ENCODE measurements around the gene PRRG4. TPM values are rescaled to one million over a fixed set of nuclear protein-coding genes. Genes with fewer than 3 reads are reported as not detected.
A peak's percentile ranks its signal among the peaks of the same experiment; 100 is the strongest.

Gene PRRG4
- total and polyA plus RNA-seq, 10 donors: 0.65 to 6.7 (median 3.7) TPM

DNA sequence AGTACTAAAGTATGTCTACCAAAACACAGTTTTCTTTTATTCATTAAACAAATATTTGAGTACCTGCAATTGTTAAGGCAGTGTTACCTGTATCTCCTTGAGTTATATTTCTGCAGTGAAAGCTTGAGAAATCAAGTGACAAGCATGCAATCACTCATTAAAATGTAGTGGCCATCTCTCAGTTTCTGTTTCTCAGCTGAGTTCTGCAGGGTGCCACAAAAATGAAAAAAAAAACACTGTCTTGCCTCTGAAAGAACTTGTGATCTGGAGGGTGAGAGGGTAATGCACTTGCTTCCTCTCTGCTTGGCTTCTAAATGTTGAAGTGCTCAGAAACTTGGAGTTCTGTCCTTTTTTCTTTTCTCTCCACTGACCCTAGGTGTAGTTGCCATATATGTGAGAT lies 69.7 kb downstream of the PRRG4 start:
- intact Hi-C loops (cut with DNase I; ENCODE audit: low total_unique reads): no loop called here
- no peaks in the 10 kb centered on the region for H3K27me3 ChIP-seq (replicated peaks in 1 of 7)
- no peaks in the 10 kb centered on the region for H3K9me3 ChIP-seq

DNA sequence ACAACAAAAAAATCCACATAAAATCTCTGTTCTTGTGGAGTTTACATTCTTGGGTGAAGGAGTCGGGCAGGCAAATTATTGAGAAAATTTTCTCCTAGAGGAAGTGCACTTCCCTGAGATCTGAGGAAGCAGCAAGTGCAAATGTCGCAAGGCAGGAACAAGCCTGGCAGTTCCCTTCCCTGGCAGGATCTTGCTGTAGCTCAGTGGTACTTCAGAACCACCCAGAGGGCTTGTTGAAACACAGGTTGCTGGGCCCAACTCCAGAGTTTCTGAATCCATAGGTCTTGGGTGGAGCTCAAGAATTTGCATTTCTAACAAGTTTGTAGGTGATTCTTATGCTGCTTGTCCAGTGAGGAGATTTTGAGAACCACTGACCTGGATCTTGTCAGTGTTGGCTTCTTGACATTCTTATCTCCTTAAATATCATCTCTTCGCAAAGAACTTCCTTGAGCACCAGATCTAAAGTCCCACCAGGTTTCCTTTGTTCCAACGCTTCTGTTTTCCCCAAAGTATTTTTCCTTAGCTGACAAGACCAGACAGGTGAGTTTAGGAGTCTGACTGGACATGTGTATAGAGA lies 72.5 kb downstream of the PRRG4 start:
- Histone ChIP-seq H3K36me3 (peaks cover 0 to 7% (median 0%) of the 10 kb centered on the region in 6 donors), H3K4me1 (peaks cover 0 to 61% (median 31%) of the 10 kb centered on the region in 6 donors), H3K9me3 (no peaks in the 10 kb centered on the region), H3K4me3 (no peak overlapping the region), H3K27me3 (replicated peaks in 1 of 7) (no peaks in the 10 kb centered on the region), H3K27ac (no peak overlapping the region)
- intact Hi-C loops (cut with DNase I; ENCODE audit: low total_unique reads): loop anchor here (10.0 kb wide), 1 partner anchor 123 kb away; no protein-coding TSS in a partner anchor
- WGBS, 5 donors: 61 to 82% (median 79%) methylated on average over 4 of the region's 4 CpGs
- DNase-seq: no peak
- no peak for TF ChIP-seq POLR2A (IDR thresholded peaks at IDR 0.05)
- no peak for TF ChIP-seq POLR2AphosphoS5 (IDR thresholded peaks at IDR 0.05)
- TF ChIP-seq, protein P1, sequence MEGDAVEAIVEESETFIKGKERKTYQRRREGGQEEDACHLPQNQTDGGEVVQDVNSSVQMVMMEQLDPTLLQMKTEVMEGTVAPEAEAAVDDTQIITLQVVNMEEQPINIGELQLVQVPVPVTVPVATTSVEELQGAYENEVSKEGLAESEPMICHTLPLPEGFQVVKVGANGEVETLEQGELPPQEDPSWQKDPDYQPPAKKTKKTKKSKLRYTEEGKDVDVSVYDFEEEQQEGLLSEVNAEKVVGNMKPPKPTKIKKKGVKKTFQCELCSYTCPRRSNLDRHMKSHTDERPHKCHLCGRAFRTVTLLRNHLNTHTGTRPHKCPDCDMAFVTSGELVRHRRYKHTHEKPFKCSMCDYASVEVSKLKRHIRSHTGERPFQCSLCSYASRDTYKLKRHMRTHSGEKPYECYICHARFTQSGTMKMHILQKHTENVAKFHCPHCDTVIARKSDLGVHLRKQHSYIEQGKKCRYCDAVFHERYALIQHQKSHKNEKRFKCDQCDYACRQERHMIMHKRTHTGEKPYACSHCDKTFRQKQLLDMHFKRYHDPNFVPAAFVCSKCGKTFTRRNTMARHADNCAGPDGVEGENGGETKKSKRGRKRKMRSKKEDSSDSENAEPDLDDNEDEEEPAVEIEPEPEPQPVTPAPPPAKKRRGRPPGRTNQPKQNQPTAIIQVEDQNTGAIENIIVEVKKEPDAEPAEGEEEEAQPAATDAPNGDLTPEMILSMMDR (IDR thresholded peaks at IDR 0.05 in 8 of 11, conservative IDR thresholded peaks at IDR 0.05 in 3 of 11): no peak

More for the DNA sequence above, 69.7 kb downstream of the PRRG4 start:
- Histone ChIP-seq H3K27ac (peak overlapping the region in 1 of 8 donors; percentile 7), H3K4me3 (no peak overlapping the region), H3K4me1 (peaks cover 0 to 65% (median 44%) of the 10 kb centered on the region in 6 donors), H3K36me3 (peaks cover 0 to 7% (median 0%) of the 10 kb centered on the region in 6 donors)
- TF ChIP-seq, protein P1 (IDR thresholded peaks at IDR 0.05 in 8 of 11, conservative IDR thresholded peaks at IDR 0.05 in 3 of 11): no peak
- TF ChIP-seq POLR2AphosphoS5 (IDR thresholded peaks at IDR 0.05) (no peak), POLR2A (IDR thresholded peaks at IDR 0.05) (no peak)
- DNase-seq: no peak

DNA sequence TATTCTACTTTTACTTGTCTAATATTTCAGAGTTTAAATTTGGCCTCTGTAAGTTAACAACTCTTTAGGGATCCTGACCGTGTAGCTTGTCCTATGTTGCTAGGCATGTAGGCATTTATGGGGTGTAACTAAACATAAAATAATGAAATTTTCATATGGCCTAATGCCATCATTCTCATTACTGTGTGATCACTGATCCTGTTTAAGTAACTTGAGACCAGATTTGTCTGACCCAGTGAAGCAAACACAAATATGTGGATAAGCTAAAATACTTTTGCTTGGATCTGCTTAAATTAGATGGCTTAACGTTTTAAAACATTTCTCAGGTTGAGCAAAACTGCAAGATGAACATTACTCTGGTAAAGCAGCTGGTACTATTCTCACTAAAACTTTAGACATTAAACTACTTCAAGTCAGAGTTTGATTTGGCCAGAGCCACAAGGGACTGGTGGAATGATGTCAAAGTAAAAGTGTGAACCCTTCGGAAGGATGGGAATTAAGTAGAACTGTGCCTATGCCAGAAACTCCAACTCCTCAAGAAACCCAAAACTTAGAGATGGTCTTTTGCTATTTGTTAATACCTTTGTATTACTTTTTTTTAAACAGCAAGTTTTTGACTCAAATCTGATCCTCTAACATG lies 75.4 kb downstream of the PRRG4 start:
- 75 to 83% (median 79%) methylated on average over 3 of the region's 3 CpGs for WGBS, 5 donors
- Histone ChIP-seq H3K36me3 (no peaks in the 10 kb centered on the region), H3K4me1 (peaks cover 0 to 44% (median 21%) of the 10 kb centered on the region in 6 donors), H3K27me3 (replicated peaks in 1 of 7) (no peaks in the 10 kb centered on the region), H3K4me3 (no peak overlapping the region), H3K9me3 (no peaks in the 10 kb centered on the region), H3K27ac (peak overlapping the region in 1 of 8 donors; percentile 22)
- DNase-seq: no peak
- intact Hi-C loops (cut with DNase I; ENCODE audit: low total_unique reads): loop anchor here (10.0 kb wide), 1 partner anchor 120 kb away; no protein-coding TSS in a partner anchor
- no peak for TF ChIP-seq POLR2A (IDR thresholded peaks at IDR 0.05)
- TF ChIP-seq, protein P1 (IDR thresholded peaks at IDR 0.05 in 8 of 11, conservative IDR thresholded peaks at IDR 0.05 in 3 of 11): no peak
- TF ChIP-seq POLR2AphosphoS5 (IDR thresholded peaks at IDR 0.05): no peak

Other genes starting within 250 kb of the PRRG4 start
- gene EIF3M, start 246.1 kb upstream of the PRRG4 start, total RNA-seq: 100 to 1,000 TPM; 171 to 468 (median 214) TPM
- 100 to 1,000 TPM; 223 to 324 (median 284) TPM for gene EIF3M, start 246.1 kb upstream of the PRRG4 start, polyA plus RNA-seq
- 1 to 10 TPM in 2 of 7 donors, under 1 TPM in 4, not detected in 1; 0.46 to 2.1 (median 0.72) TPM for gene CCDC73, start 35.3 kb upstream of the PRRG4 start, total RNA-seq
- under 1 TPM; 0.16 to 0.18 (median 0.17) TPM for gene CCDC73, start 35.3 kb upstream of the PRRG4 start, polyA plus RNA-seq
- 10 to 100 TPM; 19.7 to 34.9 (median 25.3) TPM for gene QSER1, start 62.9 kb downstream of the PRRG4 start, total RNA-seq
- gene QSER1, start 62.9 kb downstream of the PRRG4 start, polyA plus RNA-seq: 1 to 10 TPM; 2.4 to 3.0 (median 2.4) TPM
- gene DEPDC7, start 186.0 kb downstream of the PRRG4 start, total RNA-seq: under 1 TPM in 4 of 7 donors, not detected in 3; 0.50 to 0.88 (median 0.62) TPM
- under 1 TPM; 0.30 to 0.67 (median 0.42) TPM for gene DEPDC7, start 186.0 kb downstream of the PRRG4 start, polyA plus RNA-seq
- 10 to 100 TPM; 14.4 to 48.2 (median 21.8) TPM for gene TCP11L1, start 209.6 kb downstream of the PRRG4 start, total RNA-seq
- 1 to 10 TPM; 1.8 to 3.5 (median 2.1) TPM for gene TCP11L1, start 209.6 kb downstream of the PRRG4 start, polyA plus RNA-seq

Data from spleen (tissue), 11 donors.